Gastrocnemius medialis (tissue), 4 donors: ENCODE measurements around the gene NAXD. TPM values are rescaled to one million over a fixed set of nuclear protein-coding genes. Genes with fewer than 3 reads are reported as not detected.
A peak's percentile ranks its signal among the peaks of the same experiment; 100 is the strongest.

Source experiments
- ATAC-seq, 2 donors: fragments of 150-250 bp; one replicate each; pipeline ENCODE4 v1.9.1; 2016
- DNase-seq, 2 donors: peaks; one replicate each; pipeline ENCODE4 v3.0.0-alpha.2; 2019
- H3K27ac ChIP-seq, 4 donors: fragments of 200-600 bp; sonication (generic); 1 replicate in 1 of 4; 2 replicates in 3 of 4; pipeline ENCODE4 v1.5.1; 2016 to 2018; ENCODE audit warnings: mild to moderate bottlenecking in 2 of 4, moderate library complexity in 1 of 4
- H3K27me3 ChIP-seq, 3 donors: fragments of 200-600 bp; sonication (generic) in 2 of 3; 1 replicate in 1 of 3; 2 replicates in 2 of 3; pipeline versions ENCODE4 v1.5.1 to v1.6.0; 2016 to 2019; ENCODE audit warnings: mild to moderate bottlenecking in 1 of 3, moderate library complexity in 1 of 3
- H3K36me3 ChIP-seq, 2 donors: fragments of 200-600 bp; sonication (generic) in 1 of 2; one replicate each; pipeline ENCODE4 v1.5.1; 2017 to 2018
- H3K4me1 ChIP-seq, 2 donors: fragments of 200-600 bp; sonication (generic) in 1 of 2; one replicate each; pipeline ENCODE4 v1.5.1; 2016 to 2017; ENCODE audit warnings: mild to moderate bottlenecking in 2 of 2
- H3K4me3 ChIP-seq, 4 donors: fragments of 200-600 bp; sonication (generic) in 3 of 4; 1 replicate in 1 of 4; 2 replicates in 3 of 4; pipeline ENCODE4 v1.5.1; 2016 to 2019; ENCODE audit warnings: mild to moderate bottlenecking in 2 of 4
- H3K9me3 ChIP-seq, 3 donors: fragments of 200-600 bp; sonication (generic) in 2 of 3; 1 replicate in 1 of 3; 2 replicates in 2 of 3; pipeline ENCODE4 v1.5.1; 2016 to 2019
- CTCF ChIP-seq, 5 experiments: fragments of 450-650 bp in 3 of 5; fragments of 200-600 bp in 2 of 5; sonication (generic) in 2 of 5; IDR thresholded peaks in 4 of 5; conservative IDR thresholded peaks in 1 of 5; 1 replicate in 4 of 5; 2 replicates in 1 of 5; pipeline ENCODE4 v1.5.1; 2016 to 2019; ENCODE audit warnings: antibody characterized with exemption in 5 of 5, mild to moderate bottlenecking in 3 of 5, moderate library complexity in 3 of 5
- POLR2A ChIP-seq, 2 donors: fragments of 450-650 bp; IDR thresholded peaks; one replicate each; pipeline ENCODE4 v1.6.1; 2017; ENCODE audit warnings: antibody characterized with exemption in 2 of 2, mild to moderate bottlenecking in 2 of 2, moderate library complexity in 2 of 2
- in situ Hi-C, 4 donors: fragments of 200-750 bp; cut with MboI; loops; one replicate each; pipeline versions ENCODE4 v1.15.0 to v1.8.0; 2017; ENCODE audit warnings: low sequenced_read_pairs in 4 of 4
- intact Hi-C: fragments of 100-400 bp; cut with DNase I; formaldehyde crosslinking; loops from one replicate; pipeline ENCODE4 v1.15.1; 2023; ENCODE audit warnings: low total_unique reads
- total RNA-seq, 4 donors: library from RNA; depleted of rRNA; stranded (reverse); fragments of >200 nt; gene quantifications; one replicate each; pipeline versions ENCODE4 v1.1.0 to v1.2.3, GENCODE V29; 2016

Gene NAXD
- total RNA-seq, 4 donors from 2014 or later = 17.9 to 24.7 (median 21.5) TPM

DNA sequence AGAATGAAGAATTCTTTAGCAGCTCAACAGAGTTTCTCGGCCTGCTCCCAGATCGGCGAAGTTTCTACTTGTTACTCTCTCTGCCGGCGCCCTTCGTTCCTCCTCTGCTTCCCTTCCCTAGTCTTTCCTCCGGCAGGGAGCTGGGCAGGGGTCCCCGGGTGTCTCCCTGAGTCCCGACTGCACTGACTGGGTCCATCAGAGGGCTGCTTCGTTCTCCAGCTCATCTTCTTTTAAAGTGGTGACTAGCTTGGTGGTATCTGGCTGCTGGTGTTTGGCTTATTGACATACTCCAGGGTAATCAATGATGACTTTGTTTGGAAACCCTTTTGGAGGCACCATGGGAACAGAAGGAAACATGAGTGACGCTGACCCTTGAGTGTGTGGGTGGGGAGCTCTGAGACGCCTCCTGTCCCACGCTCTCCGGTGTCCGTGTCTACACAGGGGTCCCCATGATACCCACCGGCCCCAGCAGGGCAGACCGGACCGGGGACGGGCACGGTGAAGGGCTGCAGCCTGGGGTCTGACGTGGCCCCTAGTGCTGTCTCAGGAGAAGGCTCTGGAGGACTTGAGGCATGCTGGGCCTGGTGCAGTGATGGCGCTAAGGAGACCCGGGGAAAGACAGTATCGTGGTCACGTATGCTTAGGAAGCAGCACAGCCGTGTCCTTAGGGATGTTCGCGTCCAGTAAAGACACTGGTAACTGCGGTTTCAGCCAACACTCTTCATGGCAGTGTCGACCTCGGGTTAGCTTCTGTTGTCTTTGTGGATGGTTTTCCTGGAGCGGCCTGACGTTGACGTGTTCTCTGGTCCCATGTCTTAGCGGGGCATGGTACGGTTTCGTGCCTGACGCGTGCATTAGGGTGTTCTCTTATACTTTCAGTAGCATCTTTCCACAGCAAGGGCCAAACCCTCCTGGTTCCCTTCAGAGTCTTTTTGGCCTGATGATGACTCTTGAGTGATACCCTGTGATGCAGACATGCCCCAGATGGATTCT, 23.8 kb downstream of the NAXD start:
- ATAC-seq (no peak), DNase-seq (no peak)
- Histone ChIP-seq H3K4me1 (peaks cover 13% of the 10 kb centered on the region in 2 donors), H3K27me3 (no peaks in the 10 kb centered on the region), H3K27ac (no peak overlapping the region), H3K36me3 (peaks cover 3 to 64% of the 10 kb centered on the region in 2 donors), H3K4me3 (no peak overlapping the region), H3K9me3 (no peaks in the 10 kb centered on the region)
- in situ Hi-C loops (no loop called here), intact Hi-C loops (no loop called here)
- no peak for TF ChIP-seq CTCF (IDR thresholded peaks at IDR 0.05 in 4 of 5, conservative IDR thresholded peaks at IDR 0.05 in 1 of 5)
- TF ChIP-seq POLR2A (IDR thresholded peaks at IDR 0.05) = no peak

GRCh38 chr13:110639935-110640334, 24.6 kb downstream of the NAXD start:
- Histone ChIP-seq H3K4me3 (no peak overlapping the region), H3K27ac (peak overlapping the region in 2 of 4 donors; percentile 51 to 54), H3K4me1 (peaks cover 13% of the 10 kb centered on the region in 2 donors), H3K27me3 (no peaks in the 10 kb centered on the region), H3K9me3 (no peaks in the 10 kb centered on the region), H3K36me3 (peaks cover 3 to 58% of the 10 kb centered on the region in 2 donors)
- intact Hi-C loops = no loop called here
- in situ Hi-C loops = no loop called here
- TF ChIP-seq CTCF (IDR thresholded peaks at IDR 0.05 in 4 of 5, conservative IDR thresholded peaks at IDR 0.05 in 1 of 5) = no peak
- no peak for TF ChIP-seq POLR2A (IDR thresholded peaks at IDR 0.05)
- no peak for ATAC-seq
- DNase-seq = no peak

DNA sequence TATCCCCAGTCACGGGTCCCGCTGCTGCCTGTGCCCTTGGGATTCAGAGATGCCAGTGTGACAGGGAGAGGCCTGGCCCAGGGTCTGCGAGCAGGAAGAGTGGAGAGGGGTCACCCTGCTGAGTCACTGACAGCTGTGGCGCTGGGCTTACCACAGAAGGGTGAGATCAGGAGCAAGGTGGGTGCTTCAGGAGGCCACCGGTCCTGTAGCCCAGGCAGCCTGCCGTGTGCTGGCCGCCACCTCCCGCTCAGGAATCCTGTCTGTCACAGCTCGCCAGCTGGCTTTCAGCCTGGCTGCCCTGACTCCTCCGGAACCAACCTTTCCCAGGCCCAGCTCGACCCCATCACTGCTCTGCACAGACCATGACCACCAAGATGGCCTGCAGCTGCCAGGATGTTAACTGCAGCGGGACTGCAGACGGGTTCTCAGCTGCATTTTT, 25.3 kb downstream of the NAXD start:
- DNase-seq (peak in 1 of 2 donors; percentile 61), ATAC-seq (peak in 1 of 2 donors; percentile 42)
- Histone ChIP-seq H3K27me3 (no peaks in the 10 kb centered on the region), H3K36me3 (peaks cover 3 to 51% of the 10 kb centered on the region in 2 donors), H3K4me3 (no peak overlapping the region), H3K27ac (peak overlapping the region; percentile 42 to 54 (median 48)), H3K4me1 (peaks cover 13% of the 10 kb centered on the region in 2 donors), H3K9me3 (no peaks in the 10 kb centered on the region)
- TF ChIP-seq POLR2A (IDR thresholded peaks at IDR 0.05) (no peak), CTCF (IDR thresholded peaks at IDR 0.05 in 4 of 5, conservative IDR thresholded peaks at IDR 0.05 in 1 of 5) (no peak)
- in situ Hi-C loops (no loop called here), intact Hi-C loops (no loop called here)

GRCh38 chr13:110641055-110642015, 26.0 kb downstream of the NAXD start:
- intact Hi-C loops (no loop called here), in situ Hi-C loops (no loop called here)
- Histone ChIP-seq H3K4me3 (no peak overlapping the region), H3K9me3 (no peaks in the 10 kb centered on the region), H3K27ac (peak overlapping the region; percentile 42 to 54 (median 48)), H3K36me3 (peaks cover 3 to 44% of the 10 kb centered on the region in 2 donors), H3K4me1 (peaks cover 13% of the 10 kb centered on the region in 2 donors), H3K27me3 (no peaks in the 10 kb centered on the region)
- TF ChIP-seq CTCF (IDR thresholded peaks at IDR 0.05 in 4 of 5, conservative IDR thresholded peaks at IDR 0.05 in 1 of 5) (no peak), POLR2A (IDR thresholded peaks at IDR 0.05) (no peak)
- ATAC-seq = peak in 1 of 2 donors; percentile 59
- peak in 1 of 2 donors; percentile 46 for DNase-seq
